ENCODE measurements around the gene RAET1L. TPM values are rescaled to one million over a fixed set of nuclear protein-coding genes. Genes with fewer than 3 reads are reported as not detected.
A peak's percentile ranks its signal among the peaks of the same experiment; 100 is the strongest.

The RAET1L gene
- total and polyA plus RNA-seq, 4 experiments from 2014 or later, result not detected

- Mint-ChIP-seq H3K4me3 (no peak overlapping the region), H3K9me3 (no peaks in the 10 kb centered on the region), H3K27ac (peak overlapping the region in 1 of 7 donors; percentile 17), H3K27me3 (peaks cover 29 to 41% of the 10 kb centered on the region in 2 donors), H3K36me3 (no peaks in the 10 kb centered on the region), H3K4me1 (peaks cover 0 to 3% (median 0%) of the 10 kb centered on the region in 4 donors)
- POLR2A ChIA-PET (ENCODE audit: partially characterized antibody), result no interaction called here
- Histone ChIP-seq H3K27ac (ENCODE audit: low read depth, low read length) (no peak overlapping the region), H3K4me1 (ENCODE audit: insufficient read depth, low read length) (no peaks in the 10 kb centered on the region), H3K36me3 (ENCODE audit: insufficient read depth, low read length) (no peaks in the 10 kb centered on the region), H3K27me3 (ENCODE audit: insufficient read depth, low read length) (peaks cover 3% of the 10 kb centered on the region), H3K9me3 (ENCODE audit: control insufficient read depth in 1 of 2, low read length in 2 of 2) (no peaks in the 10 kb centered on the region), H3K4me3 (ENCODE audit: low read length in 2 of 2) (no peak overlapping the region)
- DNase-seq, result no peak
- intact Hi-C loops (cut with micrococcal nuclease), result no loop called here
- CTCF ChIA-PET (ENCODE audit: partially characterized antibody), result no interaction called here
Observed at GRCh38 chr6:150048099-150048498, 22.8 kb upstream of the RAET1L start.

GRCh38 chr6:150046943-150047342 lies 21.6 kb upstream of the RAET1L start:
- H3K9me3 ChIP-seq (ENCODE audit: control insufficient read depth in 1 of 2, low read length in 2 of 2), result no peaks in the 10 kb centered on the region
- H3K9me3 Mint-ChIP-seq, result no peaks in the 10 kb centered on the region
- no peak overlapping the region for H3K4me3 Mint-ChIP-seq
- CTCF ChIA-PET (ENCODE audit: partially characterized antibody), result no interaction called here
- POLR2A ChIA-PET (ENCODE audit: partially characterized antibody), result no interaction called here
- no peak for DNase-seq
- H3K27me3 ChIP-seq (ENCODE audit: insufficient read depth, low read length), result peaks cover 3% of the 10 kb centered on the region
- H3K4me1 Mint-ChIP-seq, result peaks cover 0 to 3% (median 0%) of the 10 kb centered on the region in 4 donors
- H3K4me1 ChIP-seq (ENCODE audit: insufficient read depth, low read length), result no peaks in the 10 kb centered on the region
- no peaks in the 10 kb centered on the region for H3K36me3 ChIP-seq (ENCODE audit: insufficient read depth, low read length)
- no peak overlapping the region for H3K27ac ChIP-seq (ENCODE audit: low read depth, low read length)
- no peak overlapping the region for H3K27ac Mint-ChIP-seq
- H3K4me3 ChIP-seq (ENCODE audit: low read length in 2 of 2), result no peak overlapping the region
- no peaks in the 10 kb centered on the region for H3K36me3 Mint-ChIP-seq
- peaks cover 28 to 39% of the 10 kb centered on the region in 2 donors for H3K27me3 Mint-ChIP-seq
- intact Hi-C loops (cut with micrococcal nuclease), result no loop called here

DNA sequence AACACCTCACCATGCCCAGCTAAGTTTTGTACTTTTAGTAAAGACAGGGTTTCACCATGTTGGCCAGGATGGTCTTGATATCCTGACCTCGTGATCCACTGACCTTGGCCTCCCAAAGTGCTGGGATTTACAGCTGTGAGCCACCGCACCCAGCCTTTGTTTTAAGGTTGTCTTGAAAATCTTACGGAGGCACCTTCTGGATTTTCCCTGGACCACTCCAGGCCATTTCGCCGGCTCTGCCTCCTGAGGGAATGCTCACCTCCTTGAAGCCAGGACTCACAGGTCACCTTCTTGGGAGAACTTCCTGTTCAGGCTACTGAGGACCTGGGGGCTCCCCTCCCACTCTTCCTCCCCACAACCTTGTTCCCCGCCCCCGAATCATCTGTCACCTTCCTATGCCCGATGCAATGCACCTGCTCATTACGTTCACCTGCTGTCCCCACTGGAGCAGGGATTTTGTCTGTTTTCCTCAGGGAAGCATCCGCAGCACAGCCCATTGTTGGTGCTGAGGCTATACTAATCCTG lies 19.4 kb upstream of the RAET1L start:
- Histone ChIP-seq H3K9me3 (ENCODE audit: control insufficient read depth in 1 of 2, low read length in 2 of 2) (no peaks in the 10 kb centered on the region), H3K27me3 (ENCODE audit: insufficient read depth, low read length) (peaks cover 8% of the 10 kb centered on the region), H3K4me3 (ENCODE audit: low read length in 2 of 2) (no peak overlapping the region), H3K27ac (ENCODE audit: low read depth, low read length) (no peak overlapping the region), H3K4me1 (ENCODE audit: insufficient read depth, low read length) (no peaks in the 10 kb centered on the region), H3K36me3 (ENCODE audit: insufficient read depth, low read length) (no peaks in the 10 kb centered on the region)
- Mint-ChIP-seq H3K4me1 (peaks cover 0 to 3% (median 0%) of the 10 kb centered on the region in 4 donors), H3K27me3 (peaks cover 35 to 46% of the 10 kb centered on the region in 2 donors), H3K9me3 (no peaks in the 10 kb centered on the region), H3K27ac (no peak overlapping the region), H3K36me3 (no peaks in the 10 kb centered on the region), H3K4me3 (no peak overlapping the region)
- ChIA-PET CTCF (ENCODE audit: partially characterized antibody) (no interaction called here), POLR2A (ENCODE audit: partially characterized antibody) (no interaction called here)
- no peak for DNase-seq
- intact Hi-C loops (cut with micrococcal nuclease), result no loop called here

GRCh38 chr6:150043501-150044412 lies 18.4 kb upstream of the RAET1L start:
- H3K4me3 Mint-ChIP-seq, result no peak overlapping the region
- H3K36me3 ChIP-seq (ENCODE audit: insufficient read depth, low read length), result no peaks in the 10 kb centered on the region
- peaks cover 42 to 55% of the 10 kb centered on the region in 2 donors for H3K27me3 Mint-ChIP-seq
- H3K9me3 Mint-ChIP-seq, result no peaks in the 10 kb centered on the region
- H3K4me1 ChIP-seq (ENCODE audit: insufficient read depth, low read length), result no peaks in the 10 kb centered on the region
- H3K4me3 ChIP-seq (ENCODE audit: low read length in 2 of 2), result no peak overlapping the region
- ChIA-PET POLR2A (ENCODE audit: partially characterized antibody) (no interaction called here), CTCF (ENCODE audit: partially characterized antibody) (no interaction called here)
- H3K27me3 ChIP-seq (ENCODE audit: insufficient read depth, low read length), result peaks cover 9% of the 10 kb centered on the region
- H3K4me1 Mint-ChIP-seq, result peaks cover 0 to 4% (median 2%) of the 10 kb centered on the region in 4 donors
- no peaks in the 10 kb centered on the region for H3K9me3 ChIP-seq (ENCODE audit: control insufficient read depth in 1 of 2, low read length in 2 of 2)
- no peak overlapping the region for H3K27ac ChIP-seq (ENCODE audit: low read depth, low read length)
- intact Hi-C loops (cut with micrococcal nuclease), result no loop called here
- no peaks in the 10 kb centered on the region for H3K36me3 Mint-ChIP-seq
- H3K27ac Mint-ChIP-seq, result no peak overlapping the region
- no peak for DNase-seq

DNA sequence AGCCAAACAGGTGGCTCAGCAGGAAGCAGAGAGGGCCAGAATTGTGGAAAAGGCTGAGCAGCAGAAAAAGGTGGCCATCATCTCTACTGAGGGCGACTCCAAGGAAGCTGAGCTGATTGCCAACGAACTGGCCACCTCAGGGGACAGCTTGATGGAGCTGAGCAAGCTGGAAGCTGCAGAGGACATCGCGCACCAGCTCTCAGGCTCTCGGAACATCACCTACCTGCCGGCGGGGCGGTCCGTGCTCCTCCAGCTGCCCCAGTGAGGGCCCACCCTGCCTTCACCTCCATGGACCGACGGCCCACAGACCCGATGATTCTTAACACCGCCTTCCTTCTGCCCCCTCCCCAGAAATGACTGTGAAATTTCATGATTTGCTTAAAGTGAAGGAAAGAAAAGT lies 17.8 kb upstream of the RAET1L start:
- Mint-ChIP-seq H3K9me3 (peaks cover 0 to 3% (median 0%) of the 10 kb centered on the region in 8 donors), H3K4me3 (no peak overlapping the region), H3K36me3 (no peaks in the 10 kb centered on the region), H3K27me3 (peaks cover 44 to 57% of the 10 kb centered on the region in 2 donors), H3K4me1 (peaks cover 3 to 9% (median 5%) of the 10 kb centered on the region in 4 donors), H3K27ac (no peak overlapping the region)
- intact Hi-C loops (cut with micrococcal nuclease), result no loop called here
- no peak overlapping the region for H3K27ac ChIP-seq (ENCODE audit: low read depth, low read length)
- H3K4me1 ChIP-seq (ENCODE audit: insufficient read depth, low read length), result peaks cover 4% of the 10 kb centered on the region
- POLR2A ChIA-PET (ENCODE audit: partially characterized antibody), result no interaction called here
- no peak for DNase-seq
- H3K9me3 ChIP-seq (ENCODE audit: control insufficient read depth in 1 of 2, low read length in 2 of 2), result no peaks in the 10 kb centered on the region
- H3K4me3 ChIP-seq (ENCODE audit: low read length in 2 of 2), result no peak overlapping the region
- H3K27me3 ChIP-seq (ENCODE audit: insufficient read depth, low read length), result peaks cover 15% of the 10 kb centered on the region
- no peaks in the 10 kb centered on the region for H3K36me3 ChIP-seq (ENCODE audit: insufficient read depth, low read length)
- CTCF ChIA-PET (ENCODE audit: partially characterized antibody), result no interaction called here

GRCh38 chr6:150038202-150039062 lies 13.1 kb upstream of the RAET1L start:
- Histone ChIP-seq H3K4me1 (ENCODE audit: insufficient read depth, low read length) (peaks cover 16% of the 10 kb centered on the region), H3K36me3 (ENCODE audit: insufficient read depth, low read length) (no peaks in the 10 kb centered on the region), H3K27ac (ENCODE audit: low read depth, low read length) (no peak overlapping the region), H3K9me3 (ENCODE audit: control insufficient read depth in 1 of 2, low read length in 2 of 2) (no peaks in the 10 kb centered on the region), H3K27me3 (ENCODE audit: insufficient read depth, low read length) (peaks cover 39% of the 10 kb centered on the region), H3K4me3 (ENCODE audit: low read length in 2 of 2) (no peak overlapping the region)
- H3K27me3 Mint-ChIP-seq, result peaks cover 53 to 67% of the 10 kb centered on the region in 2 donors
- no peak for DNase-seq
- intact Hi-C loops (cut with micrococcal nuclease), result no loop called here
- CTCF ChIA-PET (ENCODE audit: partially characterized antibody), result no interaction called here
- peaks cover 9 to 19% (median 14%) of the 10 kb centered on the region in 4 donors for H3K4me1 Mint-ChIP-seq
- no peaks in the 10 kb centered on the region for H3K36me3 Mint-ChIP-seq
- peak overlapping the region in 5 of 8 donors; percentile 21 to 77 (median 55) for H3K4me3 Mint-ChIP-seq
- no peak overlapping the region for H3K27ac Mint-ChIP-seq
- POLR2A ChIA-PET (ENCODE audit: partially characterized antibody), result no interaction called here
- peaks cover 0 to 3% (median 0%) of the 10 kb centered on the region in 8 donors for H3K9me3 Mint-ChIP-seq
